K562 (cell line): ENCODE data around the gene OR1N2. TPM values are rescaled to one million over a fixed set of nuclear protein-coding genes. Genes with fewer than 3 reads are reported as not detected.

ENCODE experiments used
- ATAC-seq: fragments of 200-7000 bp; cut with Tn5 transposase; 3 replicates; pipeline ENCODE4 v1.9.1; 2020; ENCODE audit warnings: moderate library complexity
- BruUV-seq: library from RNA; stranded (reverse); fragments of 400-500 nt; replicated peaks from 2 replicates; lab custom pipeline; 2021; lab: Mats Ljungman, UMichigan
- CTCF ChIA-PET: fragments of 300-600 bp; formaldehyde crosslinking; extraction: SDS; loops from one replicate; lab custom pipeline; 2021; ENCODE audit warnings: low intra/inter-chr PET ratio; lab: Yijun Ruan, JAX
- POLR2A ChIA-PET: fragments of 300-600, 350-650 bp; sonication (Branson Sonifier 250); formaldehyde crosslinking; extraction: SDS; loops from one replicate; lab custom pipeline; 2021; ENCODE audit warnings: antibody characterized with exemption, inconsistent platforms; lab: Yijun Ruan, JAX
- DNase-seq, 4 experiments: peaks; one replicate each; pipeline versions ENCODE4 v3.0.0 to v3.0.0-alpha.2; 2011 to 2018; ENCODE audit warnings: low spot score in 3 of 4, mixed read lengths in 3 of 4; ENCODE audit errors: extremely low read depth in 1 of 4
- FAIRE-seq: peaks from 2 replicates; lab custom pipeline; 2011; peaks lifted over from hg19 to GRCh38; lab: Jason Lieb, UNC
- H2AFZ ChIP-seq: 2 replicates; pipeline ENCODE4 v1.6.0; 2011; ENCODE audit warnings: low read depth, low read length, control low read depth, inconsistent platforms
- H3K27ac ChIP-seq: fragments of 200-600 bp; 3 replicates; pipeline ENCODE4 v1.8.0; 2011; ENCODE audit warnings: low read depth, mild to moderate bottlenecking, control low read depth, inconsistent platforms, low read length, moderate library complexity, mixed read lengths; ENCODE audit errors: extremely low read depth
- H3K27me3 ChIP-seq, 2 experiments: fragments of 300-600 bp in 1 of 2; 2 replicates in 1 of 2; 3 replicates in 1 of 2; pipeline versions ENCODE4 v1.6.0 to v1.8.0; 2011; ENCODE audit warnings: inconsistent platforms in 2 of 2, low read length in 2 of 2, mild to moderate bottlenecking in 1 of 2, mixed read lengths in 1 of 2, moderate library complexity in 1 of 2; ENCODE audit not compliant: control insufficient read depth in 2 of 2, insufficient read depth in 2 of 2
- H3K36me3 ChIP-seq: fragments of 300-600 bp; 3 replicates; pipeline ENCODE4 v1.8.0; 2011; ENCODE audit warnings: mild to moderate bottlenecking, low read length, inconsistent platforms; ENCODE audit not compliant: control insufficient read depth, insufficient read depth
- H3K4me1 ChIP-seq, 2 experiments: fragments of 200-600 bp in 1 of 2; replicated peaks in 1 of 2; 2 replicates in 1 of 2; 3 replicates in 1 of 2; pipeline versions ENCODE4 v1.5.1 to v1.8.0; 2011; ENCODE audit warnings: inconsistent platforms in 2 of 2, low read length in 2 of 2, mild to moderate bottlenecking in 1 of 2, mixed read lengths in 1 of 2, moderate library complexity in 1 of 2; ENCODE audit not compliant: control insufficient read depth in 2 of 2, insufficient read depth in 2 of 2
- H3K4me2 ChIP-seq: 2 replicates; pipeline ENCODE4 v1.6.1; 2011; ENCODE audit warnings: low read length, control low read depth, inconsistent platforms, mixed read lengths; ENCODE audit not compliant: insufficient read depth
- H3K4me3 ChIP-seq: fragments of 200-600 bp; sonication (generic), shearing (Covaris generic); 2 replicates; pipeline ENCODE4 v1.5.1; 2016; ENCODE audit warnings: control low read depth, inconsistent platforms
- H3K79me2 ChIP-seq: fragments of 200-600 bp; 3 replicates; pipeline ENCODE4 v1.8.0; 2011; ENCODE audit warnings: low read length, inconsistent platforms; ENCODE audit not compliant: control insufficient read depth, insufficient read depth
- H3K9ac ChIP-seq, 2 experiments: 2 replicates each; pipeline versions ENCODE4 v1.6.0 to v1.6.1; 2011; ENCODE audit warnings: low read depth in 2 of 2, low read length in 2 of 2, control low read depth in 1 of 2, inconsistent platforms in 1 of 2, mild to moderate bottlenecking in 1 of 2, mixed read lengths in 1 of 2; ENCODE audit not compliant: insufficient read depth in 1 of 2
- H3K9me1 ChIP-seq: one replicate; pipeline ENCODE4 v1.6.0; 2011; ENCODE audit warnings: inconsistent platforms, mild to moderate bottlenecking, low read length, moderate library complexity; ENCODE audit not compliant: control insufficient read depth, insufficient read depth
- H3K9me3 ChIP-seq: replicated peaks from 2 replicates; pipeline ENCODE4 v1.5.1; 2011; ENCODE audit warnings: low read depth, low read length, inconsistent platforms; ENCODE audit not compliant: control insufficient read depth, insufficient read depth
- H4K20me1 ChIP-seq: replicated peaks from 2 replicates; pipeline ENCODE4 v1.6.1; 2011; ENCODE audit warnings: low read length, inconsistent platforms, mixed read lengths; ENCODE audit not compliant: control insufficient read depth, insufficient read depth
- FOS ChIP-seq: IDR thresholded peaks from 3 replicates; pipeline ENCODE4 v1.6.1; 2011; ENCODE audit not compliant: insufficient read length; ENCODE audit errors: extremely low read depth
- FOXP1 ChIP-seq: sonication (generic); formaldehyde crosslinking; IDR thresholded peaks from 2 replicates; pipeline ENCODE4 v1.8.0; 2022; ENCODE audit warnings: mild to moderate bottlenecking, missing genetic modification reagents
- KDM1A ChIP-seq, 2 experiments: fragments of 450-650 bp; IDR thresholded peaks; 2 replicates each; pipeline ENCODE4 v1.6.1; 2016; ENCODE audit warnings: mild to moderate bottlenecking in 2 of 2
- RBM34 ChIP-seq: fragments of 200-400 bp; formaldehyde crosslinking; IDR thresholded peaks from 2 replicates; pipeline ENCODE4 v1.6.1; 2018; ENCODE audit warnings: low read length, borderline replicate concordance; ENCODE audit not compliant: insufficient read depth
- SIN3B ChIP-seq: fragments of 450-650 bp; IDR thresholded peaks from 2 replicates; pipeline ENCODE4 v1.6.1; 2017; ENCODE audit warnings: low read depth, mild to moderate bottlenecking, moderate library complexity
- SRSF7 ChIP-seq: fragments of 200-400 bp; formaldehyde crosslinking; optimal IDR thresholded peaks from 2 replicates; pipeline ENCODE3; 2017; ENCODE audit warnings: mild to moderate bottlenecking, low read depth, low read length
- TAF15 ChIP-seq: fragments of 200-400 bp; formaldehyde crosslinking; IDR thresholded peaks from 2 replicates; pipeline ENCODE4 v1.6.1; 2017; ENCODE audit warnings: mild to moderate bottlenecking, low read depth, low read length, moderate library complexity
- ZNF12 ChIP-seq: sonication (generic); formaldehyde crosslinking; IDR thresholded peaks from 2 replicates; pipeline ENCODE4 v1.4.0; 2020; ENCODE audit warnings: mild to moderate bottlenecking, missing genetic modification reagents
- ZNF263 ChIP-seq: sonication (generic); formaldehyde crosslinking; IDR thresholded peaks from 2 replicates; pipeline ENCODE4 v1.8.0; 2022; ENCODE audit warnings: mild to moderate bottlenecking, missing genetic modification reagents, borderline replicate concordance
- ZNF408 ChIP-seq: fragments of 250-450 bp; sonication (Bioruptor Pico); IDR thresholded peaks from 2 replicates; pipeline ENCODE4 v1.4.0; 2020; ENCODE audit warnings: low read depth, mild to moderate bottlenecking, moderate library complexity
- ZNF507 ChIP-seq: conservative IDR thresholded peaks from 2 replicates; pipeline ENCODE4 v1.6.1; 2017; ENCODE audit warnings: missing genetic modification characterization, missing compliant biosample characterization
- WGBS: fragments of 100-300 bp; shearing (Covaris generic); methylation state at CpG from one replicate; pipeline ENCODE4 v1.1.6; 2016; ENCODE audit warnings: low coverage, mixed read lengths; ENCODE audit not compliant: insufficient coverage; ENCODE audit errors: missing lambda C conversion rate; 5-methylcytosine and 5-hydroxymethylcytosine counted together
- in situ Hi-C: fragments of 300-500 bp; cut with MboI; formaldehyde crosslinking; loops from 4 replicates; pipeline ENCODE4 v1.15.0; 2018; ENCODE audit warnings: inconsistent platforms, mixed read lengths
- intact Hi-C: fragments of 100-400 bp; cut with micrococcal nuclease; formaldehyde crosslinking; loops from 2 replicates; pipeline ENCODE4 v1.14.2; 2022
- polyA plus RNA-seq, 8 experiments: library from polyadenylated mRNA; depleted of rRNA in 4 of 8; stranded (reverse) in 5 of 8; unstranded in 3 of 8; fragments of >200 nt; fragmentation: Nextera tagmentation in 2 of 8; fragmentation: Illumina TruSeq in 1 of 8; extraction: Ambion mirVana in 2 of 8; extraction: Trizol in 1 of 8; gene quantifications; 2 replicates each; pipeline versions ENCODE4 v1.2.1 to v1.2.3, GENCODE V29; 2011 to 2014; ENCODE audit warnings: inconsistent platforms in 1 of 8, missing spikeins in 1 of 8
- total RNA-seq, 7 experiments: library from RNA; depleted of rRNA in 6 of 7; stranded (reverse); fragments of >200 nt in 6 of 7; fragmentation: Illumina TruSeq in 2 of 7; extraction: Trizol in 2 of 7; gene quantifications; 2 replicates each; pipeline versions ENCODE4 v1.2.1 to v1.2.3, GENCODE V29; 2011 to 2021; ENCODE audit warnings: low replicate concordance in 1 of 7
- TF ChIP-seq, protein P1 (sequence below): fragments of 250-450 bp; sonication (Bioruptor Pico); IDR thresholded peaks from 2 replicates; pipeline ENCODE4 v1.6.1; 2021; ENCODE audit warnings: mild to moderate bottlenecking
- TF ChIP-seq, protein P2 (sequence below): fragments of 250-450 bp; sonication (Bioruptor Pico); IDR thresholded peaks from 2 replicates; pipeline ENCODE4 v1.9.0; 2021; ENCODE audit warnings: mild to moderate bottlenecking
- TF ChIP-seq, protein P3 (sequence below): fragments of 200-400 bp; formaldehyde crosslinking; IDR thresholded peaks from 2 replicates; pipeline ENCODE4 v1.6.1; 2017; ENCODE audit warnings: mild to moderate bottlenecking, low read depth, low read length, moderate library complexity
- TF ChIP-seq, protein P4 (sequence below): fragments of 250-450 bp; sonication (Bioruptor Pico); IDR thresholded peaks from 2 replicates; pipeline ENCODE4 v1.9.0; 2021; ENCODE audit warnings: mild to moderate bottlenecking, inconsistent platforms

Gene OR1N2
- total and polyA plus RNA-seq, 9 of the 15 experiments (the other 6 are each of a cell fraction or from before 2014, with no cell fraction given) = not detected

DNA sequence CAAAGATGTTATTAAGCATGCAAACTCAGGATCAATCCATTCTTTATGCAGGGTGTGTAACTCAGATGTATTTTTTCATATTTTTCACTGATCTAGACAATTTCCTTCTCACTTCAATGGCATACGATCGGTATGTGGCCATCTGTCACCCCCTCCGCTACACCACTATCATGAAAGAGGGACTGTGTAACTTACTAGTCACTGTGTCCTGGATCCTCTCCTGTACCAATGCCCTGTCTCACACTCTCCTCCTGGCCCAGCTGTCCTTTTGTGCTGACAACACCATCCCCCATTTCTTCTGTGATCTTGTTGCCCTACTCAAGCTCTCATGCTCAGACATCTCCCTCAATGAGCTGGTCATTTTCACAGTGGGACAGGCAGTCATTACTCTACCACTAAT is 33.5 kb upstream of the OR1N2 start:
- intact Hi-C loops = no loop called here
- ATAC-seq (no peak), DNase-seq (no peak), FAIRE-seq (no peak)
- Histone ChIP-seq H3K36me3 (no peaks in the 10 kb centered on the region), H2AFZ (no peak overlapping the region), H3K4me1 (no peaks in the 10 kb centered on the region), H3K4me2 (no peak overlapping the region), H3K27me3 (peaks cover 5 to 19% of the 10 kb centered on the region in 2 experiments; a peak in 4 of 5 replicates), H3K9ac (no peak overlapping the region), H3K9me1 (no peaks in the 10 kb centered on the region), H3K79me2 (no peaks in the 10 kb centered on the region), H3K9me3 (no peaks in the 10 kb centered on the region), H3K4me3 (no peak overlapping the region), H4K20me1 (no peaks in the 10 kb centered on the region), H3K27ac (no peak overlapping the region)
- TF ChIP-seq, protein P1, sequence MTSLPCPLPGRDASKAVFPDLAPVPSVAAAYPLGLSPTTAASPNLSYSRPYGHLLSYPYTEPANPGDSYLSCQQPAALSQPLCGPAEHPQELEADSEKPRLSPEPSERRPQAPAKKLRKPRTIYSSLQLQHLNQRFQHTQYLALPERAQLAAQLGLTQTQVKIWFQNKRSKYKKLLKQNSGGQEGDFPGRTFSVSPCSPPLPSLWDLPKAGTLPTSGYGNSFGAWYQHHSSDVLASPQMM (CRISPR knock-in tag) = no peak
- TF ChIP-seq SIN3B (no peak), FOS (no peak), ZNF263 (CRISPR knock-in tag) (no peak), KDM1A (IDR thresholded peaks at IDR 0.05) (no peak), TAF15 (no peak), ZNF507 (tag) (no peak), ZNF408 (CRISPR knock-in tag) (no peak), FOXP1 (no peak), ZNF12 (no peak), SRSF7 (no peak), RBM34 (no peak)
- TF ChIP-seq, protein P2, sequence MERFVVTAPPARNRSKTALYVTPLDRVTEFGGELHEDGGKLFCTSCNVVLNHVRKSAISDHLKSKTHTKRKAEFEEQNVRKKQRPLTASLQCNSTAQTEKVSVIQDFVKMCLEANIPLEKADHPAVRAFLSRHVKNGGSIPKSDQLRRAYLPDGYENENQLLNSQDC (CRISPR knock-in tag) = no peak
- TF ChIP-seq, protein P3, sequence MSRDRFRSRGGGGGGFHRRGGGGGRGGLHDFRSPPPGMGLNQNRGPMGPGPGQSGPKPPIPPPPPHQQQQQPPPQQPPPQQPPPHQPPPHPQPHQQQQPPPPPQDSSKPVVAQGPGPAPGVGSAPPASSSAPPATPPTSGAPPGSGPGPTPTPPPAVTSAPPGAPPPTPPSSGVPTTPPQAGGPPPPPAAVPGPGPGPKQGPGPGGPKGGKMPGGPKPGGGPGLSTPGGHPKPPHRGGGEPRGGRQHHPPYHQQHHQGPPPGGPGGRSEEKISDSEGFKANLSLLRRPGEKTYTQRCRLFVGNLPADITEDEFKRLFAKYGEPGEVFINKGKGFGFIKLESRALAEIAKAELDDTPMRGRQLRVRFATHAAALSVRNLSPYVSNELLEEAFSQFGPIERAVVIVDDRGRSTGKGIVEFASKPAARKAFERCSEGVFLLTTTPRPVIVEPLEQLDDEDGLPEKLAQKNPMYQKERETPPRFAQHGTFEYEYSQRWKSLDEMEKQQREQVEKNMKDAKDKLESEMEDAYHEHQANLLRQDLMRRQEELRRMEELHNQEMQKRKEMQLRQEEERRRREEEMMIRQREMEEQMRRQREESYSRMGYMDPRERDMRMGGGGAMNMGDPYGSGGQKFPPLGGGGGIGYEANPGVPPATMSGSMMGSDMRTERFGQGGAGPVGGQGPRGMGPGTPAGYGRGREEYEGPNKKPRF = no peak
- TF ChIP-seq, protein P4, sequence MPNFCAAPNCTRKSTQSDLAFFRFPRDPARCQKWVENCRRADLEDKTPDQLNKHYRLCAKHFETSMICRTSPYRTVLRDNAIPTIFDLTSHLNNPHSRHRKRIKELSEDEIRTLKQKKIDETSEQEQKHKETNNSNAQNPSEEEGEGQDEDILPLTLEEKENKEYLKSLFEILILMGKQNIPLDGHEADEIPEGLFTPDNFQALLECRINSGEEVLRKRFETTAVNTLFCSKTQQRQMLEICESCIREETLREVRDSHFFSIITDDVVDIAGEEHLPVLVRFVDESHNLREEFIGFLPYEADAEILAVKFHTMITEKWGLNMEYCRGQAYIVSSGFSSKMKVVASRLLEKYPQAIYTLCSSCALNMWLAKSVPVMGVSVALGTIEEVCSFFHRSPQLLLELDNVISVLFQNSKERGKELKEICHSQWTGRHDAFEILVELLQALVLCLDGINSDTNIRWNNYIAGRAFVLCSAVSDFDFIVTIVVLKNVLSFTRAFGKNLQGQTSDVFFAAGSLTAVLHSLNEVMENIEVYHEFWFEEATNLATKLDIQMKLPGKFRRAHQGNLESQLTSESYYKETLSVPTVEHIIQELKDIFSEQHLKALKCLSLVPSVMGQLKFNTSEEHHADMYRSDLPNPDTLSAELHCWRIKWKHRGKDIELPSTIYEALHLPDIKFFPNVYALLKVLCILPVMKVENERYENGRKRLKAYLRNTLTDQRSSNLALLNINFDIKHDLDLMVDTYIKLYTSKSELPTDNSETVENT (CRISPR knock-in tag) = no peak
- 3% methylated on average over 3 of the region's 3 CpGs for WGBS
- CTCF ChIA-PET = no interaction called here
- in situ Hi-C loops = no loop called here
- no TSS peak for BruUV-seq
- POLR2A ChIA-PET = no interaction called here
